A549 (cell line): ENCODE data around the gene TRAPPC14. TPM values are rescaled to one million over a fixed set of nuclear protein-coding genes. Genes with fewer than 3 reads are reported as not detected.

Experiments used
- ATAC-seq, 2 experiments: fragments of 200-7000 bp in 1 of 2; fragments of >200 bp in 1 of 2; cut with Nextera tagmentation in 1 of 2; cut with Tn5 transposase in 1 of 2; 3 replicates each; pipeline versions ENCODE4 v1.8.0 to v1.9.1; 2018 to 2020; ENCODE audit warnings: mild to moderate bottlenecking in 1 of 2, moderate library complexity in 1 of 2
- CTCF ChIA-PET: fragments of 300-600 bp; sonication (Branson Sonifier 250); formaldehyde crosslinking; extraction: SDS; loops from one replicate; lab custom pipeline; 2021; ENCODE audit warnings: antibody characterized with exemption, inconsistent platforms; lab: Yijun Ruan, JAX
- POLR2A ChIA-PET: fragments of 350-600 bp; formaldehyde crosslinking; extraction: SDS; loops from one replicate; lab custom pipeline; 2021; ENCODE audit warnings: antibody characterized with exemption, inconsistent platforms; lab: Yijun Ruan, JAX
- DNase-seq, 2 experiments: peaks; one replicate each; pipeline versions ENCODE4 v3.0.0 to v3.0.0-alpha.2; 2011 to 2016; ENCODE audit warnings: low read depth in 1 of 2, low spot score in 1 of 2
- FAIRE-seq: peaks from 2 replicates; lab custom pipeline; 2011; peaks lifted over from hg19 to GRCh38; lab: Jason Lieb, UNC
- H3K27ac ChIP-seq, 2 experiments: fragments of >200 bp; sonication (Bioruptor Twin); formaldehyde crosslinking; 3 replicates each; pipeline ENCODE4 v1.5.1; 2016 to 2017
- H3K4me1 ChIP-seq: fragments of >200 bp; sonication (Bioruptor Twin); formaldehyde crosslinking; 3 replicates; pipeline ENCODE4 v1.6.1; 2016
- H3K4me2 ChIP-seq: fragments of >200 bp; sonication (Bioruptor Twin); formaldehyde crosslinking; 3 replicates; pipeline ENCODE4 v1.6.1; 2016
- H3K4me3 ChIP-seq: fragments of >200 bp; sonication (Bioruptor Twin); formaldehyde crosslinking; 3 replicates; pipeline ENCODE4 v1.5.1; 2016
- H3K9me3 ChIP-seq: fragments of >200 bp; sonication (Bioruptor Twin); formaldehyde crosslinking; 3 replicates; pipeline ENCODE4 v1.6.1; 2016
- BCL3 ChIP-seq: fragments of >200 bp; sonication (Bioruptor Twin); formaldehyde crosslinking; IDR thresholded peaks from 3 replicates; pipeline ENCODE4 v1.6.1; 2016
- BHLHE40 ChIP-seq: IDR thresholded peaks from 2 replicates; pipeline ENCODE4 v1.6.1; 2012; ENCODE audit warnings: low read depth, low read length, inconsistent platforms
- CHD2 ChIP-seq: fragments of 150-350 bp; IDR thresholded peaks from 2 replicates; pipeline ENCODE4 v1.6.1; 2014; ENCODE audit warnings: low read length; ENCODE audit not compliant: partially characterized antibody
- CHD4 ChIP-seq: fragments of 200-600 bp; sonication (generic); IDR thresholded peaks from 2 replicates; pipeline ENCODE4 v1.6.1; 2016; ENCODE audit warnings: antibody characterized with exemption, mild to moderate bottlenecking, borderline replicate concordance
- CTCF ChIP-seq: fragments of >200 bp; sonication (Bioruptor Twin); formaldehyde crosslinking; IDR thresholded peaks from 3 replicates; pipeline ENCODE4 v1.5.1; 2016
- E2F6 ChIP-seq: IDR thresholded peaks from 2 replicates; pipeline ENCODE4 v1.6.1; 2012; ENCODE audit warnings: low read depth, borderline replicate concordance
- EHMT2 ChIP-seq: fragments of 200-600 bp; sonication (generic); IDR thresholded peaks from 2 replicates; pipeline ENCODE4 v1.6.1; 2016; ENCODE audit warnings: antibody characterized with exemption, low read depth, mild to moderate bottlenecking, moderate library complexity
- ELK1 ChIP-seq: fragments of 150-350 bp; IDR thresholded peaks from 2 replicates; pipeline ENCODE4 v1.6.1; 2014; ENCODE audit warnings: low read depth, mild to moderate bottlenecking, low read length
- FOSB ChIP-seq: fragments of 250-450 bp; sonication (Bioruptor Pico); IDR thresholded peaks from 2 replicates; pipeline ENCODE4 v1.5.0; 2020; ENCODE audit warnings: mild to moderate bottlenecking, moderate library complexity
- FOXS1 ChIP-seq: fragments of 250-450 bp; sonication (Bioruptor Pico); IDR thresholded peaks from 2 replicates; pipeline ENCODE4 v1.5.0; 2020; ENCODE audit warnings: mild to moderate bottlenecking, moderate library complexity
- HOXB13 ChIP-seq: fragments of 250-450 bp; sonication (Bioruptor Pico); IDR thresholded peaks from 2 replicates; pipeline ENCODE4 v1.5.0; 2020; ENCODE audit warnings: low read depth, mild to moderate bottlenecking, moderate library complexity
- KDM5A ChIP-seq: fragments of 200-600 bp; sonication (generic); IDR thresholded peaks from 2 replicates; pipeline ENCODE4 v1.6.1; 2016; ENCODE audit warnings: antibody characterized with exemption, mild to moderate bottlenecking
- MAFK ChIP-seq: fragments of 450-650 bp; IDR thresholded peaks from 2 replicates; pipeline ENCODE4 v1.6.1; 2014; ENCODE audit not compliant: partially characterized antibody
- MAX ChIP-seq: IDR thresholded peaks from 2 replicates; pipeline ENCODE4 v1.6.1; 2012
- NFE2L2 ChIP-seq: fragments of 150-350 bp; conservative IDR thresholded peaks from 2 replicates; pipeline ENCODE4 v1.6.1; 2014; ENCODE audit warnings: low read length
- POLR2AphosphoS2 ChIP-seq: conservative IDR thresholded peaks from 2 replicates; pipeline ENCODE4 v1.6.1; 2012; ENCODE audit warnings: low read length, improper control_type of control experiment, inconsistent platforms
- RFX5 ChIP-seq: fragments of 450-650 bp; IDR thresholded peaks from 2 replicates; pipeline ENCODE4 v1.7.1; 2014; ENCODE audit warnings: antibody characterized with exemption, mild to moderate bottlenecking, moderate library complexity
- SMC3 ChIP-seq: fragments of >200 bp; sonication (Bioruptor Twin); formaldehyde crosslinking; IDR thresholded peaks from 3 replicates; pipeline ENCODE4 v1.6.1; 2018; ENCODE audit warnings: inconsistent platforms
- TFCP2L1 ChIP-seq: fragments of 250-450 bp; sonication (Bioruptor Pico); IDR thresholded peaks from 2 replicates; pipeline ENCODE4 v1.5.0; 2021; ENCODE audit warnings: mild to moderate bottlenecking
- ZC3H11A ChIP-seq: fragments of 450-650 bp; IDR thresholded peaks from 2 replicates; pipeline ENCODE4 v1.6.1; 2014; ENCODE audit warnings: antibody characterized with exemption, mild to moderate bottlenecking
- ZSCAN20 ChIP-seq: fragments of 250-450 bp; sonication (Bioruptor Pico); IDR thresholded peaks from 2 replicates; pipeline ENCODE4 v1.8.0; 2022; ENCODE audit warnings: mild to moderate bottlenecking, moderate library complexity
- WGBS: methylation state at CpG from one replicate; pipeline ENCODE4 v1.1.6; 2017; ENCODE audit errors: missing lambda C conversion rate; 5-methylcytosine and 5-hydroxymethylcytosine counted together
- polyA plus RNA-seq, 4 experiments: library from polyadenylated mRNA; depleted of rRNA in 3 of 4; stranded (reverse); fragments of >200 nt; fragmentation: RNase III in 1 of 4; extraction: RNeasy Plus Mini Kit Qiagen cat#74134 plus additional on column Dnase treatment in 1 of 4; gene quantifications; 2 replicates in 3 of 4; 3 replicates in 1 of 4; pipeline ENCODE4 v1.2.3, GENCODE V29; 2011 to 2017

TRAPPC14 gene
- polyA plus RNA-seq, 2 of the 4 experiments (the other 2 are of a cell fraction): 3.4 to 14.1 TPM

GRCh38 chr7:100167912-100168323 is 9.4 kb upstream of the TRAPPC14 start:
- 77% methylated on average over 11 of the region's 11 CpGs for WGBS
- FAIRE-seq (no peak), ATAC-seq (no peak), DNase-seq (no peak)
- peaks cover 6% of the 10 kb centered on the region; the same call in 2 of the 3 replicates for H3K4me1 ChIP-seq
- no peak overlapping the region for H3K4me2 ChIP-seq
- POLR2A ChIA-PET: no interaction called here
- no peak for TF ChIP-seq TFCP2L1 (CRISPR knock-in tag)
- TF ChIP-seq, all 56 proteins: peak for 0
- H3K27ac ChIP-seq: no peak overlapping the region
- no peak overlapping the region for H3K4me3 ChIP-seq
- CTCF ChIA-PET: interaction anchor here (1.2 to 2.9 kb wide), 3 partner anchors 9 to 35 kb away, joined by 5 to 16 read pairs (median 7); partner anchors contain the start of gene TRAPPC14
- H3K9me3 ChIP-seq: no peaks in the 10 kb centered on the region

GRCh38 chr7:100166970-100167911 is 8.7 kb upstream of the TRAPPC14 start:
- ATAC-seq (peak; percentile 14 to 18; a peak in 4 of 6 replicates), DNase-seq (no peak), FAIRE-seq (no peak)
- Histone ChIP-seq H3K27ac (no peak overlapping the region), H3K4me3 (no peak overlapping the region), H3K4me1 (peaks cover 10% of the 10 kb centered on the region; the same call in 2 of the 3 replicates), H3K9me3 (no peaks in the 10 kb centered on the region), H3K4me2 (no peak overlapping the region)
- ChIA-PET CTCF (interaction anchor here (0.9 to 2.9 kb wide), 5 partner anchors 8 to 37 kb away, joined by 3 to 16 read pairs (median 5); partner anchors contain the start of genes GPC2 and TRAPPC14), POLR2A (no interaction called here)
- 70% methylated on average over 14 of the region's 14 CpGs for WGBS
- TF ChIP-seq FOXS1 (CRISPR knock-in tag) (no peak), MAFK (no peak), ELK1 (no peak), RFX5 (no peak), POLR2AphosphoS2 (no peak), MAX (no peak), KDM5A (no peak), E2F6 (no peak), EHMT2 (no peak), CTCF (no peak), BCL3 (no peak), HOXB13 (CRISPR knock-in tag) (no peak), NFE2L2 (no peak), FOSB (no peak), SMC3 (no peak), BHLHE40 (no peak), ZC3H11A (no peak), CHD4 (no peak), ZSCAN20 (CRISPR knock-in tag) (no peak), CHD2 (no peak)
